ENCODE results near the gene CFAP53.
"Not testable (repeated sequence)": the region's sequence is repeated elsewhere in the genome, so short reads cannot be mapped to it uniquely, and the experiment has no call there.

Gene CFAP53

DNA sequence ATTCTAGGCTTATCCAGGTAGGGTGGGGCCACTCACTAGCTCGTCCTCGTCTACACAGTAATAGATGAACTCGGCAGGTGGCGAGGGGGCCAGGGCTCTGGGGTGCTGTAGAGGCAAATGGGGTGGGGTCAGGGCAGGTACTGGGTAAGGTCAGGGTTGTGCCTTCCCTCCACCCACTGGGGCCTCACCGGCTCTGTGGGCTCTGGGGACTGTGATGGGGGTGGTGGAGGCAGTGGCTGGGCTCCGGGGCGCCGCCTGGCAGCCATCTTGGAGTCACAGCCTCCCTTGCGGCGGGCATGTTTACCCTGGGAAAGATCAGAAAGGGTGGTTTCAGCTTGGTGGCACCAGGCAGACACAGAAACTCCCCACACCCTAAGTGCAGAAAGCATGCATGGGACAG is 8.6 kb upstream of the CFAP53 start:
- DNase-seq (ENCODE audit: low read depth, low spot score), result no peak
- peak overlapping the region; percentile 96 for H3K27ac ChIP-seq

- H3K27ac ChIP-seq, result peak overlapping the region; percentile 96
- DNase-seq (ENCODE audit: low read depth, low spot score), result no peak
Measured at GRCh38 chr18:50274044-50274442, 7.7 kb upstream of the CFAP53 start.

DNA sequence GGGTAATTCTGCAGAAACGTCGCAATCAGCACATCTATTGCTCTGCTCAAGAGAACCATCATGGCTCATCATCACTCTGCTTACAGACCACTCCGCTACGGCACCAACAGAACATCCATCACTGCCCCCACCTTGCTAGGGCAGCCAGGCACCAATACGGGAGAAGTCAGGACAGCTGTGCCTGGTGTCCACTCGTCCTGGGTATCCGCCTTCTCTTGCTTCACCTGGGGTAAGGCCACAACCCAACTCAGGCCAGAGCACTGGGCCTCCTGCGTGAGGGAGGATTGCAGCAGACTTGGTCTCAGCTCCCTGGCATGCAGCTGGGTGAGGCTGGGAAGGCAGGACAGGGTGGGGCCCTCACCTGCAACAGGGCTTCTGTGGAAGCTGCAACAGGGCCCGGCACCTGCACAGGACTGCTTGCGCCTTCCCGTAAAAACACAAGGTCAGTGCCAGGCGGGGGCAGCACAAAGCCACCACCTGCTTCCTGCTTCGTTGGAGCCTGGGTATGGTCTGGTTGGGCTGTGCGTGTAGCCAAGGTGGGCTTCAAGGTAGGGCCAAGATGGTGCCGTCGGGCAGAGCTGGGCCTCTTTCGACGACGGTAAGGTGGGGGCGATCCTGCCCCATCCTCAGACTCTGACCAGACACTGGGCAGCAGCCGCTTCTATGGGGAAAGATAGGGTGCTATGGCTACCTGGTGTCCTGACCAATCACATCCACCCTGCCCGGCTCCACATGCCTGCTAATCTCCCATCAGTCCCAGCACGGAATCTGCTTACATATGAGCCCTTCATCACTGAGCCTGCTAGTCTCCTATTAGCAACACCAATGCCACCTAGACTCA is 7.1 kb upstream of the CFAP53 start:
- no peak for DNase-seq (ENCODE audit: low read depth, low spot score)
- H3K27ac ChIP-seq, result peak overlapping the region; percentile 96

DNA sequence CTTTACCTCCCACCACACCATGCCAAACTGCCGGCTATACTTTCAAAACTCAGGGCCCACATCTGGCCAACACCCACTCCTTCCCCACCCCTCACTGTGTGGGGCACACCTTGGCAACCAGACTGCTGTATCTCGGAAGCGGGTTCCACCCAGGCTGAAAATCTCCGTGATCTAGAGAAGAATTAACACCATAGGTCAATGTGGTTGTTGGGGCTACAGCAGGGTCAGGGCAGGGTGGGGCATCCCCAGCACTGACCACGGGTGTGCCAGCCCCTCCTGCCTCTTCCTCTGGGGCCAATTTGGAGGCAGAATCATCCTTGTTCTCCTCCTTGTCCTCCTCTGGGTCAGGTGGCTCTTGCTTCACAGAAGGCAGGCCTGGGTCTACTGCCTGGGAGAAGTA is 6.3 kb upstream of the CFAP53 start:
- DNase-seq (ENCODE audit: low read depth, low spot score), result no peak

GRCh38 chr18:50268022-50268747 is 1.9 kb upstream of the CFAP53 start:
- DNase-seq (ENCODE audit: low read depth, low spot score), result no peak
- peak overlapping the region; percentile 96 for H3K27ac ChIP-seq

More for the DNA sequence above, 6.3 kb upstream of the CFAP53 start:
- H3K27ac ChIP-seq, result peak overlapping the region; percentile 96

- no peak for DNase-seq (ENCODE audit: low read depth, low spot score)
Measured at GRCh38 chr18:50262977-50263376, 3.3 kb downstream of the CFAP53 start.

GRCh38 chr18:50250935-50251334 is 15.4 kb downstream of the CFAP53 start:
- H3K27ac ChIP-seq, result no peak overlapping the region
- DNase-seq (ENCODE audit: low read depth, low spot score), result no peak

More at GRCh38 chr18:50262977-50263376, 3.3 kb downstream of the CFAP53 start:
- no peak overlapping the region for H3K27ac ChIP-seq

DNA sequence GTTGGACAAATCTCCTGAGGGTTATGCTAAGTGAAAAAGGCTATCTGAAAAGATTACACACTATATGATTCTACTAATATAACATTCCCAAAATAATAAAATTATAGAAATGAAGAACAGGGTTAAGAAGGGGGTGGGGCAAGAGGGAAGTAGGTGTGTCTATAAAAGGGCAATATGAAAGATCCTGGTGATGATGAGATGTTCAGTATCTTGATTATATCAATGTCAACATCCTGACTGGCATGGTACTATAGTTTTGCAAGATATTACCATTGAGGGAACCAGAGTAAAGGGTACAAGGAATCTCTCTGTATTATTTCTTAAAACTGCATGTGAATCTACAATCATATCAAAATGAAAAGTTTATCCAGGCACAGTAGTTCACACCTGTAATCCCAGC is 16.7 kb downstream of the CFAP53 start:
- no peak overlapping the region for H3K27ac ChIP-seq
- DNase-seq (ENCODE audit: low read depth, low spot score), result no peak

DNA sequence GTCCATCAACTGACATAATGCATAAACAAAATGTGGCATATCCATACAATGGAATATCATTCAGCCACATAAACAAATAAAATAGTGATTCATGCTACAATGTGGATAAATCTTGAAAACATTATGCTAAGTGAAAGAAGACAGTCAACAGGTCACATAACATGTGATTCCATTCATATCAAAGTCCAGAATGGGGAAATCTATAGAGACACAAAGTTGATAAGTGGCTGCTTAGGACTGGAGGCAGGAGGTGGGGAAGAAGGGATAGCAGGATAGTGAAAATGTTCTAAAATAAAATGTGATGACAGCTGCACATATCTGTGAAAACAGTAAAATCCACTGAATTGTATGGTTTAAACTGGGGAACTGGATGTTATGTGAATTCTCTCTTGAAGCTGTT is 18.7 kb downstream of the CFAP53 start:
- no peak for DNase-seq (ENCODE audit: low read depth, low spot score)
- no peak overlapping the region for H3K27ac ChIP-seq

GRCh38 chr18:50241768-50242167 is 24.5 kb downstream of the CFAP53 start:
- not testable (repeated sequence) for DNase-seq (ENCODE audit: low read depth, low spot score)
- peak overlapping the region; percentile 96 for H3K27ac ChIP-seq

DNA sequence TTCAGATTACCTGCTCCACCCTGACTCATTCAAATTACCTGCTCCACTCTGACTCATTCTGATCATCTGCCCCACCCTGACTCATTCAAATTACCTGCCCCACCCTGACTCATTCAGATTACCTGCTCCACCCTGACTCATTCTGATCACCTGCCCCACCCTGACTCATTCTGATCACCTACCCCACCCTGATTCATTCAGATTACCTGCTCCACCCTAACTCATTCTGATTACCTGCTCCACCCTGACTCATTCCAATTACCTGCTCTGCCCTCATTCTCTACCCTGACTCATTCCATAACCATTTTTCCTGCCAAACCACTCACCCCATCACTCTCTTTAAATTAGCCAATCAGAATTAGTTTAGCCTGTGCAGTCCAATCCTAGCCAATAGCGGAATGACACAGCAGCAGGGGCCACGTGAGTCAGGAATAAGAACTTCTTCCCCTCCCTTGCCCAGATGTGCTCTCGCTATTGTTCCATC is 26.2 kb downstream of the CFAP53 start:
- DNase-seq (ENCODE audit: low read depth, low spot score), result peak; percentile 94
- H3K27ac ChIP-seq, result peak overlapping the region; percentile 96

DNA sequence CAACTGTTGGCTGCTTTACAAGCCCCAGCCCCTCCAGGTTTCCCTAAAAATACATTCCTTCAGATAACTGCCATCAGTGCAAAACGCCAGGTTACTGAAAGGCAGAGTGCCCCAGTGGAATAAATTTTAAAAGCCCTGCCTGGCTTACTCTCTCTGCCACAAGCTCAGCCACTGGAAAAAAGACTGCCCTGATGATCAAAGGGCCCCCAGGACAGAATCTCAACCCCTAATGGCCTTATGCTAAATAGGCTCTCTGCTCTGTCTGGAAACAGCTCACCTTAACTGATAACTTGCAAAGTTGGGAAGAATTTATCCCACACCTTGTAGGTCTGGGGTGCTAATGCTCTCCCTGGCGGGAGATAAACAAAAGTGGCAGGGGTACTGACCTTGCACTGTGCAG is 33.9 kb downstream of the CFAP53 start:
- peak overlapping the region; percentile 60 for H3K27ac ChIP-seq
- DNase-seq (ENCODE audit: low read depth, low spot score), result no peak

GRCh38 chr18:50231621-50232020 is 34.7 kb downstream of the CFAP53 start:
- DNase-seq (ENCODE audit: low read depth, low spot score), result peak; percentile 58
- H3K27ac ChIP-seq, result peak overlapping the region; percentile 60

DNA sequence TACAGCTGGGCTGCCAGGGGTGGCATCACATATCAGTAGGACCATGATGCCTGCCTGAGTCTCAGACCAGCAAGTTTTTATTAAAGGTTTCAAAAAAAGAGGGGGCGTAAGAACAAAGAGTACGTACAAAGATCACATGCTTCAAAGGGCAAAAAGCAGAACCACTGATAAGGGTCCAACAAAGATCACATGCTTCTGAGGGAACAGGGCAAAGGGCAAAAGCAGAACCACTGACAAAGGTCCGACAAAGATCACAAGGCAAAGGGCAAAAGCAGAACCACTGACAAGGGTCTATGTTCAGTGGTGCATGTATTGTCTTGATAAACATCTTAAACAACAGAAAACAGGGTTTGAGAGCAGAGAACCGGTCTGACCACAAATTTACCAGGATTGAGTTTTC is 46.0 kb downstream of the CFAP53 start:
- not testable (repeated sequence) for H3K27ac ChIP-seq; DNase-seq (ENCODE audit: low read depth, low spot score)

DNA sequence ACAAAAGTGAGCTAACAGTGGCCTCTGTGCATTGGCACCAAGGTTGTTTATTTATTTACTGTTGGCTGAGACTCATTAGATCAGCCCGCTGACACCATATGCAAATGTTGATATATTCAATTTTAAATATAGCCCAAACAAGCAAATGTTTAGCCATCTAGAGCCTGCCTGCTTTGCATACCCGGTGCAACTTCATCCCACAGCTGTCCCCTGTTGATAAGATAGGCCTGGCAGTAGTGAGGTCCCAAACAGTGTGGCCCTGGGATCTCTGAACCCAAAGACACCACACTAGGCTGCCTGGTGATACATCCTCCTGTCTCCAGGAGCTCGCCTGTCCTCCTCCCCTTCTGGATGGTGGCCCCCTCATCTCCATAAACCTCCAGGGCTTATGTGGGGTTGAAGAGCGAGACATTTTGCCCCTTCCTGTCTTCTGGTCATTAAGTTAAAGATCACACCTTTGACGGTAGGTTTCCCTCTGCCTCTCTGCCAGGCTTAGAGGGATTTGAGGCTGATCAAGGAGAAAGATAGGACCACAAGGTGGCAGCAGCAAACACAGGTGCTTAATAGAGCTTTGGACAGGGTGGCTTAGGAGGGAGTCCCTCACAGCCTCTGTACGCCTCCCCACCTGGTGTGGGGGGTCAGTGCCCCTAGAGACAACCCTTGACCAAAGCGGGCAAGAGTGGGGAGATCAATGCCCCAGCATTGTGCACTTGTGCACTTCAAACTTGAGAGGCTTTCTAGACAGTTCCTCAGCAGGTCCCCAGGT is 47.7 kb downstream of the CFAP53 start:
- no peak for DNase-seq (ENCODE audit: low read depth, low spot score)
- no peak overlapping the region for H3K27ac ChIP-seq

GRCh38 chr18:50209311-50209710 is 57.0 kb downstream of the CFAP53 start:
- DNase-seq (ENCODE audit: low read depth, low spot score), result no peak
- no peak overlapping the region for H3K27ac ChIP-seq

DNA sequence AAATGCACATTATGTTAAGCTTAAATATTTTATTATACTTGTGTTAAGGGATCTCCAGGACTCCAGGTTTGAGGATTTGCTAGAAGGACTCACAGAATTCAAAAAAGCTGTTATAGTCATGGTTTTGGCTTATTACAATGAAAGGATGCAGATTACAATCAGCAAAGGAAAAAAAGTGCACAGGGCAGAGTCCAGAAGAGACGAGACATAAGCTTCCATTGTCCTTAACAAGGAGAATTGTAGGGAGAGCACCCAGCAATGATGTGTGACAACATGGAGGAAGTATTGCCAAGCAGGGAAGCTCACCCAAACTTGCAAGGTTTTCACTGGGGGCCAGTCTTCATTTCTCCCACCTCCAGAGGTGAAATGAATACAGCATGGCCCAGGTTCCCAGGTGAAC is 58.6 kb downstream of the CFAP53 start:
- no peak for DNase-seq (ENCODE audit: low read depth, low spot score)
- no peak overlapping the region for H3K27ac ChIP-seq

- H3K27ac ChIP-seq, result no peak overlapping the region
- DNase-seq (ENCODE audit: low read depth, low spot score), result no peak
Measured at GRCh38 chr18:50203801-50204604, 62.3 kb downstream of the CFAP53 start.

GRCh38 chr18:50201476-50202018 is 64.7 kb downstream of the CFAP53 start:
- H3K27ac ChIP-seq, result no peak overlapping the region
- DNase-seq (ENCODE audit: low read depth, low spot score), result no peak
